Mesothelial cell of epicardium (in vitro differentiated cells): ENCODE results near the gene WDR18. TPM values are rescaled to one million over a fixed set of nuclear protein-coding genes. Genes with fewer than 3 reads are reported as not detected.
A peak's percentile ranks its signal among the peaks of the same experiment; 100 is the strongest.

ENCODE experiments used
- DNase-seq, 2 experiments: peaks; one replicate each; pipeline ENCODE4 v3.0.0; 2021; ENCODE audit warnings: low spot score in 2 of 2; ENCODE audit not compliant: unreplicated experiment in 2 of 2
- H3K27ac Mint-ChIP-seq: 2 replicates; pipeline ENCODE4 v1.8.0; 2021; ENCODE audit warnings: mixed read lengths
- H3K27me3 Mint-ChIP-seq: 2 replicates; pipeline ENCODE4 v1.8.0; 2021; ENCODE audit warnings: low read depth, mixed read lengths
- H3K36me3 Mint-ChIP-seq: 2 replicates; pipeline ENCODE4 v1.8.0; 2021; ENCODE audit warnings: mixed read lengths
- H3K4me1 Mint-ChIP-seq: 2 replicates; pipeline ENCODE4 v1.8.0; 2021; ENCODE audit warnings: mixed read lengths
- H3K4me3 Mint-ChIP-seq: 2 replicates; pipeline ENCODE4 v1.8.0; 2021; ENCODE audit warnings: mild to moderate bottlenecking, moderate library complexity, mixed read lengths
- H3K9me3 Mint-ChIP-seq: 2 replicates; pipeline ENCODE4 v1.8.0; 2021; ENCODE audit warnings: mixed read lengths
- CTCF ChIP-seq: fragments of 200-600 bp; sonication (generic); IDR thresholded peaks from one replicate; pipeline ENCODE4 v1.5.0; 2021; ENCODE audit warnings: antibody characterized with exemption; ENCODE audit not compliant: unreplicated experiment
- total RNA-seq: library from RNA; stranded (reverse); gene quantifications from 3 replicates; pipeline ENCODE4 v1.2.1, GENCODE V29; 2021

WDR18 gene
- total RNA-seq, 1 donor from 2014 or later: 65.2 TPM

DNA sequence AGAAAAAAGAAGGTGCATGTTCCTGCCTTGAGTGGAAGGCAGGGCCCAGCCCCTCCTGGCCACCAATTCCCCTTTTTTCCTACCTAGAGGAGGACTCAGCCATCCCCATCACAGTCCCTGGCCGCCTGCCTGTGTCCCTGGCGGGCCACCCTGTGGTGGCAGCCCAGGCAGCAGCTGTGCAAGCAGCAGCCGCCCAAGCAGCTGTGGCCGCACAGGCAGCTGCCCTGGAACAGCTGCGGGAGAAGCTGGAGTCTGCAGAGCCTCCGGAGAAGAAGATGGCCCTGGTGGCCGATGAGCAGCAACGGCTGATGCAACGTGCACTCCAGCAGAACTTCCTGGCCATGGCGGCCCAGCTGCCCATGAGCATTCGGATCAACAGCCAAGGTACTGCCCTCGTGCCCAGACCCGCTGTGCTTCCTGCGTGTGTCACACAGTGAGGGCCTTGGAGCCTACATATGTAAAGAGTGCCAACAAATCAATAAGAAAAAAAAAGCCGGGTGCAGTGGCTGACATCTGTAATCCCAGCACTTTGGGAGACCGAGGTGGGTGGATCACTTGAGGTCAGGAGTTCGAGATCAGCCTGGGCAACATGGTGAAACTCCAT lies 17.6 kb upstream of the WDR18 start:
- Mint-ChIP-seq H3K36me3 (peaks cover 36% of the 10 kb centered on the region), H3K4me1 (peaks cover 11% of the 10 kb centered on the region)

GRCh38 chr19:970695-971094 lies 13.4 kb upstream of the WDR18 start:
- no peak overlapping the region for H3K4me3 Mint-ChIP-seq
- H3K27me3 Mint-ChIP-seq: no peaks in the 10 kb centered on the region
- peak; percentile 83 for TF ChIP-seq CTCF
- no peaks in the 10 kb centered on the region for H3K4me1 Mint-ChIP-seq
- no peaks in the 10 kb centered on the region for H3K9me3 Mint-ChIP-seq
- peaks cover 27% of the 10 kb centered on the region for H3K36me3 Mint-ChIP-seq
- no peak overlapping the region for H3K27ac Mint-ChIP-seq
- no peak for DNase-seq

More for the DNA sequence above, 17.6 kb upstream of the WDR18 start:
- DNase-seq: no peak
- no peaks in the 10 kb centered on the region for H3K27me3 Mint-ChIP-seq
- H3K27ac Mint-ChIP-seq: no peak overlapping the region
- no peak for TF ChIP-seq CTCF
- no peak overlapping the region for H3K4me3 Mint-ChIP-seq
- peaks cover 4% of the 10 kb centered on the region for H3K9me3 Mint-ChIP-seq

DNA sequence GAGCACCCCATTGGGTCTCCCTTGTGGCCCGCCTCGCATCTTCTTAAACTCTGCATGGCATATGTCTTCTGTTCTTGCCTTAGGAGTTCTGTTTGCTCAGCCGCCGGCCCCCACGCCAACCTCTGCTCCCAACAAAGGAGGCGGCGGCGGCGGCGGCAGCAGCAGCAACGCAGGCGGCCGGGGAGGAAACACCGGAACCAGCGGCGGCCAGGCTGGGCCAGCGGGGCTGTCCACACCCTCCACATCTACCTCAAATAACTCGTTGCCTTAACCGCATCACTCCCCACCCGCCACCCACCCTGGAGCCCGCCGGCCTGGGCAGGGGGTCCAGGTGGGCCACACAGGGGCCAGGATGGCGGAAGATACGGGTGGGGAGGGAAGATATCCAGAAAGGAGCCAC lies 12.3 kb upstream of the WDR18 start:
- TF ChIP-seq CTCF: no peak
- Mint-ChIP-seq H3K27me3 (no peaks in the 10 kb centered on the region), H3K9me3 (no peaks in the 10 kb centered on the region), H3K27ac (no peak overlapping the region), H3K4me1 (no peaks in the 10 kb centered on the region), H3K36me3 (peaks cover 23% of the 10 kb centered on the region), H3K4me3 (no peak overlapping the region)
- no peak for DNase-seq

DNA sequence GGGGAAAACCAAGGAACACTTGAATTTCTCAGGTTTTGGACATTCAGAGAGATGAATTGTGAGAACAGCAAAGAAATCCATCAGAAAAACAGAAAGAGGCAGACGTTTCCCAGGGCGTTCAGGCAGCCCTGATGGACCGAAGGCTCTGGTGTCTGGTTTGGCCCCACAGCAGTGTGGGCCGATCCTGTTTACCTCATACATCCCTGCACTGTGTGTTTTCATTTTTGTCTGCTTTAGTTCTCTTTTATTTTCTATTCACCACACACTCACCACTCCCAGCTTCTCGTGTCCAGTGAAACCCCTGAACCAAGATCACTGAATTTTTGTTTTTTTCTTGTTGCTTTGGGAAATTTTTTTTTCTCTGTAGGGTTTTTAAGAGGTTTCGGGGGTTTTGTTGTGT lies 11.9 kb upstream of the WDR18 start:
- Mint-ChIP-seq H3K4me1 (no peaks in the 10 kb centered on the region), H3K27ac (peak overlapping the region; percentile 50), H3K4me3 (no peak overlapping the region), H3K36me3 (peaks cover 22% of the 10 kb centered on the region), H3K9me3 (no peaks in the 10 kb centered on the region), H3K27me3 (no peaks in the 10 kb centered on the region)
- no peak for DNase-seq
- TF ChIP-seq CTCF: no peak

DNA sequence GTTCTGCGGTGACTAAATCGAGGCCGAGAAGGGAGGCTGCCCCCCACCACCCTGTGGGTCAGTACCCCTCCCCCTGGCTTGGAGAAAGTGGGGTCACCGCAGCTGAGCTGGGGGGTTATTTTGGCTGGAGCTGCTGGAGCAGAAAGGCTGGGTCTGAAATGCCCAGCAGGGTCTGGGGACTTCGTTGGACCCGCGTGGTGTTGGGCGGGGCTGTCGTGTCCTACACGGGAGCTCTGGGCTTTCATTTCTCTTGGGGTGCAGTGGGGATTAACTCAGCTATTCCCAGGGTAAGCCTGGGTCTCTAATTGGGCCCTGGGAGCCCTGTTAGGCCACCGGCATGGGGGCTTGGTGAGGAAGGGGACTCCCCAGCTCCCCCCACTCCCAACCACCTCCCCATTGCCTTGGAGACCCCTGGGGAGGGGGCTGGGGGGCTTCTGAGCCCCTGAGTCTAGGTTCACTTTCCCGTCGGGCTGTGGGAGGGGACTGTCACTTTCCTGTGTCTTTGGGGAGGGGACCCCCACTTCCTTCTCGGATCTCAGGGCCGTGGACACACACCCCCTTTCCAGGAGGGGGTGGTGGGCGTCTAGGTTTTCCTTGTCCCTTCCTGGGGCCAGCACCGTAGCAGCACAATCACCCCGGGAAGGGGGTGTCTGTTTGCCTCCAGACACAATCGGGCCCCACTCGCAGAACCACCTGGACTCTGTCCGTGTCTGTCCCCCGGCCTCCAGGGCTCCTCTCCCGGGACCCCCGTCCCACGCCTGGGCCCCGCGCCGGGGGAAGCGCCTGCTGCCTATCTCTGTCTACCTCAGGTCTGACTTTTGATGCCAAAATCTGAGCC lies 10.2 kb upstream of the WDR18 start:
- Mint-ChIP-seq H3K9me3 (no peaks in the 10 kb centered on the region), H3K36me3 (peaks cover 13% of the 10 kb centered on the region), H3K27ac (no peak overlapping the region), H3K27me3 (no peaks in the 10 kb centered on the region), H3K4me1 (no peaks in the 10 kb centered on the region), H3K4me3 (no peak overlapping the region)
- DNase-seq: no peak
- no peak for TF ChIP-seq CTCF
